Duodenal mucosa (tissue), 2 donors: ENCODE data around the gene DDX51.

ENCODE experiments used
- H3K27ac ChIP-seq: one replicate; pipeline ENCODE4 v1.7.0; 2013; ENCODE audit warnings: low read depth, low read length
- H3K27me3 ChIP-seq, 2 donors: one replicate each; pipeline ENCODE4 v1.7.0; 2013; ENCODE audit warnings: low read length in 2 of 2, control low read depth in 1 of 2; ENCODE audit not compliant: insufficient read depth in 2 of 2, control insufficient read depth in 1 of 2
- H3K36me3 ChIP-seq, 2 donors: one replicate each; pipeline ENCODE4 v1.7.0; 2013; ENCODE audit warnings: low read length in 2 of 2, control low read depth in 1 of 2; ENCODE audit not compliant: insufficient read depth in 2 of 2, control insufficient read depth in 1 of 2
- H3K4me1 ChIP-seq, 2 donors: one replicate each; pipeline ENCODE4 v1.7.0; 2013; ENCODE audit warnings: low read length in 2 of 2, control low read depth in 1 of 2; ENCODE audit not compliant: insufficient read depth in 2 of 2, control insufficient read depth in 1 of 2
- H3K4me3 ChIP-seq, 2 donors: one replicate each; pipeline ENCODE4 v1.7.0; 2013; ENCODE audit warnings: low read length in 2 of 2, low read depth in 1 of 2
- H3K9ac ChIP-seq, 2 donors: one replicate each; pipeline ENCODE4 v1.7.0; 2013; ENCODE audit warnings: low read length in 2 of 2, low read depth in 1 of 2
- H3K9me3 ChIP-seq, 2 donors: one replicate each; pipeline ENCODE4 v1.7.0; 2013; ENCODE audit warnings: low read length in 2 of 2, control low read depth in 1 of 2; ENCODE audit not compliant: control insufficient read depth in 1 of 2

DDX51 gene

DNA sequence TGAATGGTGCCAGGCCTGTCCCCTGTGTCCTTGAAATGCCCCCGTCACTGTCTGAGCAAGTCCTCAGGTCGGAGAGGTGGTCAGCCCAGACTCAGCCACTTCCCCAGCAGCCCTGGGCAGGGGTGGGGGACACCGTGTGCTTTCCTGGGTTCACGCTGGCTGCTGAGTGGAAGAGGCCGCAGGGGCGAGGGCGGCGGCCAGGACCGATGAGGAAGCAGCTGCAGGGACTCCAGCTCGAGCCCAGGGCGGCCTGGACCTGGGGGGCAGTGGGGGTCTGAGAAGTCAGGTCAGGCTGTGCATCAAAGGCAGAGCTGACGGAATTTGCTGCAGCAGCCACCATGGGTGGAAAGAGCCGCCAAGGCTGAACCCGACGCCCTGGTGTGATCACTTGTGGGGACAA, 28.5 kb upstream of the DDX51 start:
- Histone ChIP-seq H3K9me3 (no peaks in the 10 kb centered on the region), H3K4me1 (peaks cover 0 to 6% of the 10 kb centered on the region in 2 donors), H3K27ac (no peak overlapping the region), H3K9ac (no peak overlapping the region), H3K27me3 (peaks cover 6 to 28% of the 10 kb centered on the region in 2 donors), H3K36me3 (no peaks in the 10 kb centered on the region), H3K4me3 (no peak overlapping the region)

DNA sequence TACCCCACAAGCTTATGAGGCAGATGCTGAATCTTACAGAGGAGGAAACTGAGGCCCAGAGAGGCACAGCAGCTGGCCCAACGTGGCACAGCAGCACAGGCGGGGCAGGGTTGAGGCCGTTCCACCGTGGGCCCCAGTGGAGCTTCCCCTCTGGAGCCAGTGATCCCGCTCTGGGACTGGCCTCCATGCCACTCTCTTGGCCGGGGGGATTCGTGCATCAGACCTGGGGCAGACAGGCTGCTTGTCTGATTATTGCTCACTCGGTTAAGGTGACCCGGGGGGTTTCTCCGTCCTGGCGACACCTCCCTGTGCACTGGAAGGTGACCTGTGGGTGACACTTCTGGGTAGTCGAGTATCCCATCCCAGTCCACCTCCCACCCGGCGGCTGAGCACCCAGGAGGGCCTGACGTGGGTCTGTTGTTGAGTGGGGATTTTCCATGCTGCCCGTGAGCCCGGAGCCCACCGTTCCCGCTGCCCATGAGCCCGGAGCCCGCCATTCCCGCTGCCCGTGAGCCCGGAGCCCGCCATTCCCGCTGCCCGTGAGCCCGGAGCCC, 27.9 kb upstream of the DDX51 start:
- peaks cover 0 to 6% of the 10 kb centered on the region in 2 donors for H3K4me1 ChIP-seq
- no peak overlapping the region for H3K9ac ChIP-seq
- no peaks in the 10 kb centered on the region for H3K9me3 ChIP-seq
- no peak overlapping the region for H3K27ac ChIP-seq
- H3K36me3 ChIP-seq: no peaks in the 10 kb centered on the region
- H3K4me3 ChIP-seq: no peak overlapping the region
- H3K27me3 ChIP-seq: peaks cover 6 to 28% of the 10 kb centered on the region in 2 donors

DNA sequence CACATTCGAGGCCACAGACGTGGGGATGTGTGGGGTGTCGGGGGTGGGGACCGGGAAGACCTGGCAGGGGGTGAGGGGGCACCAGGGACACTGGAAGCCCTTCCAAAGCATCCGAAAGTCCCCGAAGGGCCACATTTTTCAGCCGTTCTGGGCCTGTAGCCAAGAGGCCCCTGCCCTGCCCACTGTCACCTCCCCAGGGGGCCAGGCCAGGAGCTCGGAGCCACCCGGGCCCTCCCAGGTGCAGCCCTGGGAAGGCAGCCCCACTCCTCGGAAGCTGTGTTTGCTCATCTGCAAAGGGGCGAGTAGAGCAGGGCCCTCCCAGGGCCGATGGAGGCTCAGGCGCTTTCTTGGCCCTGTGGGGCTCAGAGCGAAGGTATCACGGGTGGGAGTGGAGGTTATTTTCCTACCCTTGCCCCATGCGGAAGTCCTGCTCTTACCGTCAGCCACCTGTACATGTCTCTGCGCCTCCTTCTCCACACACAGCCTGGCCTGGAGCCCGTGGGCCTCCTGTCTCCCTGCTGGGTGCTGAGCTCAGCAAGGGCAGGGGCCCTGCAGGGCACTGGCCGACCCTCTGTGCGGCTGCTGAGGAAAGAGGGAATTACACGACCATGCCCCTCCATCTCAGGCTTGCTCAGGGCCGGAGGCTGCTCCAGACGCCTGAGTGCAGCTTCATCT, 27.3 kb upstream of the DDX51 start:
- H3K36me3 ChIP-seq: no peaks in the 10 kb centered on the region
- no peak overlapping the region for H3K9ac ChIP-seq
- H3K27me3 ChIP-seq: peaks cover 6 to 25% of the 10 kb centered on the region in 2 donors
- peaks cover 0 to 6% of the 10 kb centered on the region in 2 donors for H3K4me1 ChIP-seq
- no peak overlapping the region for H3K27ac ChIP-seq
- no peaks in the 10 kb centered on the region for H3K9me3 ChIP-seq
- H3K4me3 ChIP-seq: no peak overlapping the region

DNA sequence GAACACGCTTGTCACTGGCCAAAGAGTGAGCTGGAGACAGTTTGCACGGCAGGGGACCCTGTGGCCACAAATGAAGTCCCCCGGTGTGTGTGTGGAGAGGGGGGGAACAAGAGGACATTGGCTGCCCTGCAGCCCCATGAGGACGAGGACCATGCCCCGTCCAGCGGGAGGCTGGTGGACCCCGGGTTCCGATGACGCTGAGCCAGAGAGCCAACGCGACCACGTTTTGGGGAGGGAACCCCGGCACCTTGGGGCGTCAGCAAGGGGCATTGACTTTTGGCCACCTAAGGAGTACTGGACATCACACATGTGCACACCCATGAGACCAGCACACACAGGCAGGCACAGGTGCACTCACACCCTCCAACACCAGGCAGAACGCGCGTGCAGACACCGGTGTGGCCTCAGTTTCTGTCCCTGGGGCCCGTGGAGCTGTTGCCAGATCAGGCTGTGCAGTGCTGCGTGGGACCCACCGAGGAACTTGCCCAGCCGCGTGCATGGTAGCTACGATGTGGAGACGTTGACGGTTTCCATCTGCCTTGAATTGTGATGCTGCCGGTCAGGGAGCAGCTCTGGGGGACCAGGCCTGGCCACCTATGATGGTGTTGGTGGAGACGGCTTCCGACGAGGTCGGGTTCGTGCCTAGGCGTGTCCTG, 26.6 kb upstream of the DDX51 start:
- Histone ChIP-seq H3K27ac (no peak overlapping the region), H3K9me3 (no peaks in the 10 kb centered on the region), H3K36me3 (no peaks in the 10 kb centered on the region), H3K4me1 (peaks cover 0 to 6% of the 10 kb centered on the region in 2 donors), H3K4me3 (no peak overlapping the region), H3K9ac (no peak overlapping the region), H3K27me3 (peaks cover 0 to 20% of the 10 kb centered on the region in 2 donors)

DNA sequence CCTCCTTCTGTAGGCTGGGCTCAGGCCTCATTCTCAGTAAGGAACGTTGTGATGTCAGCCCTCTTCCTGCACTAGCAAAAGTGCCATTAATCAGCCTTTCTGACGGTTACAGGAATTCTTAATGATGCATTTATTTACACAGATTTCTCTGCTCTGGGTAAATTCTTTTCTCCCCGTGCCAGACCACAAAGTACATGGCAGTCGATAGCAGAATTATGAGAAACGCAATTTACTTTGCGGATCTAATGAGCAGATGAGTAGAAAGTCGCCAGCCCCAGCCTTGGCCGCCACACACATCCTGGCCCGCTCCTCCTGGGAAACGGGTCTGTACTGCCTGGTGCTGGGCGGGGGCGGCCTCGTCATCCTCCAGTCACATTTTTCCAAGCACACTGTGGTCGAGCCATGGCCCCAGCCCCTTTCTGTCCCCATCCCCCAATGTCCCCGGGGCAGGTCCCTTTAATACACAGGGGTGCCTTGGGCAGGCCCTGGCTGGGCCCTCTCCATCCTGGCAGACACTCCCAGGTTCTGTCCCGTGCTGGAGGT, 26.0 kb upstream of the DDX51 start:
- Histone ChIP-seq H3K4me1 (peaks cover 0 to 6% of the 10 kb centered on the region in 2 donors), H3K27ac (no peak overlapping the region), H3K36me3 (no peaks in the 10 kb centered on the region), H3K27me3 (peaks cover 0 to 18% of the 10 kb centered on the region in 2 donors), H3K9ac (no peak overlapping the region), H3K9me3 (no peaks in the 10 kb centered on the region), H3K4me3 (no peak overlapping the region)

DNA sequence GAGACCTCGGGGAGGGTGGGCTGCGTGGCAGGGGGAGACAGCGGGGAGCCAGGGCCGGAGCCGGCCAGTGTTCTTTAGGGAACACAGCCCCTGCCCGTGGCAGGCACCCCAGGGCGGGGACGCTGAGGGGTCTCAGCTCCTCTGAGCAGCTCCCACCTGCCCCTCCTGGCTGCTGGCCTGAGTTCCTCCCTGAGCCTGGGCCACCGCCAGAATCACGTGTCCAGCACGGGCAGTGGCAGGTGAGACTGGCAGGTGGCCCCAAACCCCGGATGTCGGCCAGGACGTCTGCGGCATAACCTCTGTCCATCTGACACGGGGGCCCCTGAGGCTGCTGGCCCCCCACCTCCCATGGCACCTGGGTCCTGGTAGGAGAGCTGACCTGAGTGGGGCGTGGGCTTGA, 25.3 kb upstream of the DDX51 start:
- no peak overlapping the region for H3K4me3 ChIP-seq
- H3K9me3 ChIP-seq: no peaks in the 10 kb centered on the region
- H3K27me3 ChIP-seq: peaks cover 0 to 17% of the 10 kb centered on the region in 2 donors
- H3K4me1 ChIP-seq: no peaks in the 10 kb centered on the region
- H3K36me3 ChIP-seq: no peaks in the 10 kb centered on the region
- H3K27ac ChIP-seq: no peak overlapping the region
- H3K9ac ChIP-seq: no peak overlapping the region

DNA sequence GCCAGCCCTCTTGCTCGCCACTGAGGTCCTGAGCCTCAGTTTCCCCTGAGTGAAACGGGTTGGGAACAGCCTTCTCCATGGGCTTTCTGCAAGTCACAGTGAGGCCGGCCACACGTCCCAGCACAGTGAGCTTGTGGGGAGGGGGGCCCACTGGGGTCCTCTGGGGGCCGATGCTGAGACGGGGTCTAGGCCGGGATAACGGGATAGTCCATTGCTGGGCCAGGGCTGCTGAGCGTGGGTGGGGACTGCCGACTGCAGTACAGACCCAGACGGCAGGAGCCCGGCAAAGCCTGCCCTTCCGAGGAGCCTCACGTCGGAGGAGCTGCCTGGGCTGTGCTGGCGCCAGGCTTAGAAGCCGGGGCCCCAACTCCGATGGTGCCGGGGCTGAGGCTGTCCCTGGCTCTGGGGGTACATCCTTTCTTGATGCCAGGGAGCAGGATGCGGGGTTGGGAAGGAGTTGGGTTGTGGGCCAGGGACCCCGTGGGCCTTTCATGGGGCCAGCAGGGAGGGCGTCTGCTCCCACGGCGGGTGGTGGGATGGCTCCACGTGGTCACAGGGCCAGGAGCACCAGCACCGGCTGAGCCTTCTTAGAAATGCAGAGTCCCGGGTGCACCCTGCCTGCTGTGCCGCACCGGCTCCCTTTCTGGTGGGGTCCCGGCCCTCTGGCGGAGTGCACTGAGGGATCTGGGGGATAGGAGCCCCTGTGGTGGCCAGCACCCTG, 24.4 kb upstream of the DDX51 start:
- Histone ChIP-seq H3K27ac (no peak overlapping the region), H3K9ac (no peak overlapping the region), H3K4me1 (no peaks in the 10 kb centered on the region), H3K36me3 (no peaks in the 10 kb centered on the region), H3K9me3 (no peaks in the 10 kb centered on the region), H3K27me3 (peaks cover 0 to 17% of the 10 kb centered on the region in 2 donors), H3K4me3 (no peak overlapping the region)

DNA sequence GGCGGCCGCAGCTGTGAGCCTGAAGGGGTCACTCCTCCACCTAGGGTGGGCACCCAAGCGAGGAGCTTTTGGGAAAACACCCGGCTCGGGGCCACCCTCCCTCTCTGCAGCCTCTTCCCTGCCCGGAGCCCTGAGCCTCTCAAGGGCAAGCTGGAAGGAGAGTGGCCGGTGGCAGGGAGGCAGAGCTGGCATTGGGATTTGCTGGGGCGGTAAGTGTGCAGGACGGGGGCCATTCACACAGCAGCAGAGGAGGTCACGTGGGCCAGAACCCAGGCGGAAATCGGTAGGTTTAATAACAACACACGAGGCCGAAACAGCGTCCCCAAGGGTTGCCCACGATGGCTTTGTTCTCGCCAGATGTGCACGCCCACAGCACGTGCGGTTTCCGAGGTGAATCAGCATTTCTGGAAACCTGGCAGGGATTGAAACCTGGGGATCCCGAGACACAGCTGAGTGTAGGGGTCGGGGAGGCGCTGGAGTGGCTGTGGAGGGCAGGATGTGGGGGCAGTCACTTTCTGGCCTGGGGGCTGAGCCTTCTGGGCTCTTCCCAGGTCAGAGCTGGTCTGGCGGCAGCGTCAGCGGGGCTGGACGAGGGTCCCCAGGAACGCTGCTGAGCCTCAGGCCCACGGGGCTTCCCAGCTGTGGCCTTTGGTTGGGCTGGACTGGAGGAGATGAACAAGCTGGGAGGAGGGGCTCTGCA, 23.6 kb upstream of the DDX51 start:
- Histone ChIP-seq H3K27me3 (peaks cover 3 to 15% of the 10 kb centered on the region in 2 donors), H3K9me3 (no peaks in the 10 kb centered on the region), H3K4me1 (peaks cover 0 to 3% of the 10 kb centered on the region in 2 donors), H3K36me3 (no peaks in the 10 kb centered on the region), H3K9ac (no peak overlapping the region), H3K27ac (no peak overlapping the region), H3K4me3 (no peak overlapping the region)

DNA sequence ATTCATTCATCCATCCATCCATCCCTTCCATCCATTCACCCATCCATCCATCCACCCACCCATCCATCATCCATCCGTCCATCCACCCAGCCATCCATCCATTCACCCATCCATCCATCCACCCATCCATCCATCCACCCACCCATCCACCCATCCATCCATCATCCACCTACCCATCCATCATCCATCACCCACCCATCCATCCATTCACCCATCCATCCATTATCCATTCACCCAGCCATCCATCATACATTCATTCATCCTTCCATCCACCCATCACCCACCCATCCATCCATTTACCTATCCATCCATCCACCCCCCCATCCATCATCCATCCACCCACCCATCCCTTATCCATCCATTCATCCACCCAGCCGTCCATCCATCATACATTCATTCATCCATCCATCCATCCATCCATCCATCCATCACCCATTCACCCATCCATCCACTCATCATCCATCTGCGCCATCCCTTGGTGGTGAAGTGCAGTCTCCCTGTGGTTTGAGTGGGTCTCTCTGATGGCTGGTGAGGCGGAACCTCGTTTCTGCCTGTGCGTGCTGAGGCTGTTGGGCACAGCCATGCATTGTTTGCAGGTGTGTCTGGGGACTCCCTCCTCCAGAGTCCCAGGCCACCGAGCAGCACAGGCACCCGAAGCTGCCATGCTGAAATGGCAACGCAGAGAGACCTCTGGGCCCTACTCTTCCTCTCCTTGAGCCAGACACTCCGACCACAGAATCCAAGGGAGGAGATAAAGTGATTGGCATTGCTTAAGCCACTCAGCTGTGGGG, 22.9 kb upstream of the DDX51 start:
- Histone ChIP-seq H3K36me3 (no peaks in the 10 kb centered on the region), H3K27me3 (peaks cover 3 to 12% of the 10 kb centered on the region in 2 donors), H3K9ac (no peak overlapping the region), H3K27ac (no peak overlapping the region), H3K4me1 (peaks cover 0 to 3% of the 10 kb centered on the region in 2 donors), H3K9me3 (no peaks in the 10 kb centered on the region), H3K4me3 (no peak overlapping the region)
